ENCODE data around the gene HMGN4. TPM values are rescaled to one million over a fixed set of nuclear protein-coding genes. Genes with fewer than 3 reads are reported as not detected.

HMGN4 gene
- polyA plus RNA-seq, 1 of the 3 experiments (the other 2 are of a cell fraction) = 76.3 TPM

- Histone ChIP-seq H3K9ac (no peak overlapping the region), H3K9me2 (no peaks in the 10 kb centered on the region), H2AFZ (ENCODE audit: low read depth) (no peak overlapping the region), H3K9me3 (no peaks in the 10 kb centered on the region), H4K20me1 (ENCODE audit: insufficient read depth) (no peaks in the 10 kb centered on the region), H3K27me3 (ENCODE audit: insufficient read depth) (no peaks in the 10 kb centered on the region), H3F3A (replicated peaks; ENCODE audit: insufficient read depth) (peaks cover 10% of the 10 kb centered on the region), H3K79me2 (ENCODE audit: insufficient read depth) (no peaks in the 10 kb centered on the region), H3K27ac (ENCODE audit: low read depth in 2 of 2, low read length in 1 of 2) (no peak overlapping the region), H3K4me1 (ENCODE audit: control insufficient read depth in 1 of 2, insufficient read depth in 2 of 2, low read depth in 1 of 2, low read length in 1 of 2) (no peaks in the 10 kb centered on the region; a peak in 1 of 4 replicates), H3K36me3 (replicated peaks in 1 of 2; ENCODE audit: control insufficient read depth in 1 of 2, insufficient read depth in 2 of 2, low read length in 1 of 2) (no peaks in the 10 kb centered on the region), H3K4me3 (ENCODE audit: low read depth in 2 of 2, low read length in 1 of 2) (no peak overlapping the region), H3K4me2 (no peak overlapping the region)
- 57% methylated on average over 2 of the region's 2 CpGs for WGBS (ENCODE audit: low lambda C conversion rate)
- ChIA-PET POLR2A (no interaction called here), CTCF (interaction anchor here (0.6 to 1.2 kb wide), 2 partner anchors 8 to 184 kb away, joined by 3 to 4 read pairs; no protein-coding TSS in a partner anchor)
- no peak for DNase-seq
- no peak for TF ChIP-seq TEAD4 (IDR thresholded peaks at IDR 0.05; ENCODE audit: borderline replicate concordance, insufficient read depth)
Observed at GRCh38 chr6:26525838-26526237, 12.3 kb upstream of the HMGN4 start.

- Histone ChIP-seq H2AFZ (ENCODE audit: low read depth) (no peak overlapping the region), H3K4me1 (ENCODE audit: control insufficient read depth in 1 of 2, insufficient read depth in 2 of 2, low read depth in 1 of 2, low read length in 1 of 2) (no peaks in the 10 kb centered on the region; a peak in 1 of 4 replicates), H3K9me2 (no peaks in the 10 kb centered on the region), H3K9me3 (no peaks in the 10 kb centered on the region), H3K9ac (no peak overlapping the region), H3K4me2 (no peak overlapping the region), H4K20me1 (ENCODE audit: insufficient read depth) (no peaks in the 10 kb centered on the region), H3K4me3 (ENCODE audit: low read depth in 2 of 2, low read length in 1 of 2) (no peak overlapping the region), H3K27ac (ENCODE audit: low read depth in 2 of 2, low read length in 1 of 2) (no peak overlapping the region), H3K36me3 (replicated peaks in 1 of 2; ENCODE audit: control insufficient read depth in 1 of 2, insufficient read depth in 2 of 2, low read length in 1 of 2) (no peaks in the 10 kb centered on the region), H3K79me2 (ENCODE audit: insufficient read depth) (no peaks in the 10 kb centered on the region), H3K27me3 (ENCODE audit: insufficient read depth) (no peaks in the 10 kb centered on the region), H3F3A (replicated peaks; ENCODE audit: insufficient read depth) (peaks cover 5% of the 10 kb centered on the region)
- POLR2A ChIA-PET = no interaction called here
- 95% methylated on average over 1 of the region's 1 CpG for WGBS (ENCODE audit: low lambda C conversion rate)
- DNase-seq = no peak
- TF ChIP-seq RAD21 (IDR thresholded peaks at IDR 0.05; ENCODE audit: low read length) (no peak), RFX5 (IDR thresholded peaks at IDR 0.05; ENCODE audit: low read length) (no peak), GATA2 (CRISPR knock-in tag; IDR thresholded peaks at IDR 0.05) (no peak), USF2 (IDR thresholded peaks at IDR 0.05; ENCODE audit: borderline replicate concordance, low read depth, low read length) (no peak), ELF1 (IDR thresholded peaks at IDR 0.05) (no peak), REST (IDR thresholded peaks at IDR 0.05; ENCODE audit: low read depth, low read length) (no peak), NRF1 (IDR thresholded peaks at IDR 0.05; ENCODE audit: low read depth, low read length) (no peak), CHD2 (IDR thresholded peaks at IDR 0.05; ENCODE audit: low read length, partially characterized antibody) (no peak), EZH2phosphoT487 (IDR thresholded peaks at IDR 0.05; ENCODE audit: borderline replicate concordance, low read depth) (no peak), POLR2AphosphoS5 (IDR thresholded peaks at IDR 0.05; ENCODE audit: low read depth, low read length) (no peak), MAX (IDR thresholded peaks at IDR 0.05; ENCODE audit: low read depth) (no peak), ZBTB33 (IDR thresholded peaks at IDR 0.05; ENCODE audit: borderline replicate concordance, low read depth) (no peak), CTCF (IDR thresholded peaks at IDR 0.05) (no peak), SIN3A (IDR thresholded peaks at IDR 0.05; ENCODE audit: borderline replicate concordance, low read depth, low read length) (no peak)
- CTCF ChIA-PET = interaction anchor here (1.1 to 1.2 kb wide), 2 partner anchors 50 to 185 kb away, joined by 3 to 4 read pairs; no protein-coding TSS in a partner anchor
Observed at GRCh38 chr6:26526928-26527327, 11.2 kb upstream of the HMGN4 start.

Measured in SK-N-SH (cell line).